HEK293 (cell line): Measurements from ENCODE around the gene FFAR2.
A peak's percentile ranks its signal among the peaks of the same experiment; 100 is the strongest.
"Not testable (repeated sequence)": the region's sequence is repeated elsewhere in the genome, so short reads cannot be mapped to it uniquely, and the experiment has no call there.

ENCODE experiments used
- CTCF ChIA-PET: fragments of 350-600 bp; formaldehyde crosslinking; extraction: SDS; loops from one replicate; lab custom pipeline; 2021; ENCODE audit warnings: antibody characterized with exemption; lab: Yijun Ruan, JAX
- POLR2A ChIA-PET: fragments of 300-600 bp; formaldehyde crosslinking; extraction: SDS; loops from one replicate; lab custom pipeline; 2020; ENCODE audit warnings: antibody characterized with exemption, inconsistent platforms; lab: Yijun Ruan, JAX
- H3K27ac ChIP-seq: fragments of 200-500 bp; sonication (Bioruptor generic); 2 replicates; pipeline ENCODE4 v1.5.1; 2014; ENCODE audit warnings: low read depth, low read length, control low read depth, inconsistent platforms; ENCODE audit errors: extremely low read depth
- H3K36me3 ChIP-seq, 2 experiments: fragments of 200-500 bp in 1 of 2; sonication (Bioruptor generic) in 1 of 2; 1 replicate in 1 of 2; 2 replicates in 1 of 2; pipeline ENCODE4 v1.5.1; 2014 to 2017; ENCODE audit warnings: inconsistent platforms in 2 of 2, low read length in 2 of 2; ENCODE audit not compliant: control insufficient read depth in 2 of 2, insufficient read depth in 1 of 2
- H3K4me1 ChIP-seq: fragments of 200-500 bp; sonication (Bioruptor generic); 2 replicates; pipeline ENCODE4 v1.5.1; 2014; ENCODE audit warnings: mild to moderate bottlenecking, low read length, inconsistent platforms; ENCODE audit not compliant: control insufficient read depth, insufficient read depth
- H3K4me3 ChIP-seq: 2 replicates; pipeline ENCODE4 v1.5.1; 2011; ENCODE audit warnings: low read depth, mild to moderate bottlenecking, control low read depth, low read length, moderate library complexity
- H3K9me3 ChIP-seq: fragments of 200-500 bp; sonication (Bioruptor generic); 2 replicates; pipeline ENCODE4 v1.5.1; 2014; ENCODE audit warnings: low read depth, low read length, inconsistent platforms; ENCODE audit not compliant: control insufficient read depth, insufficient read depth
- REST ChIP-seq: fragments of 450-650 bp; formaldehyde crosslinking; IDR thresholded peaks from 2 replicates; pipeline ENCODE4 v1.5.1; 2016; ENCODE audit warnings: missing biosample characterization, missing genetic modification characterization
- ZBTB11 ChIP-seq: fragments of 450-650 bp; formaldehyde crosslinking; conservative IDR thresholded peaks from 2 replicates; pipeline ENCODE4 v1.5.1; 2016; ENCODE audit warnings: low read depth, missing biosample characterization, missing genetic modification characterization
- ZBTB17 ChIP-seq: fragments of 450-650 bp; formaldehyde crosslinking; IDR thresholded peaks from 2 replicates; pipeline ENCODE4 v1.5.1; 2016; ENCODE audit warnings: missing biosample characterization, missing genetic modification characterization
- ZBTB8A ChIP-seq: fragments of 450-650 bp; formaldehyde crosslinking; IDR thresholded peaks from 2 replicates; pipeline ENCODE4 v1.5.1; 2016; ENCODE audit warnings: missing biosample characterization, missing genetic modification characterization
- ZFP41 ChIP-seq: fragments of 450-650 bp; formaldehyde crosslinking; IDR thresholded peaks from 2 replicates; pipeline ENCODE4 v1.5.1; 2016; ENCODE audit warnings: missing biosample characterization, missing genetic modification characterization, borderline replicate concordance
- ZNF350 ChIP-seq: fragments of 450-650 bp; formaldehyde crosslinking; IDR thresholded peaks from 2 replicates; pipeline ENCODE4 v1.5.0; 2017; ENCODE audit warnings: missing biosample characterization, mild to moderate bottlenecking, missing genetic modification characterization
- ZNF518A ChIP-seq: fragments of 450-650 bp; formaldehyde crosslinking; conservative IDR thresholded peaks from 2 replicates; pipeline ENCODE4 v1.5.1; 2016; ENCODE audit warnings: low read depth, missing biosample characterization, missing genetic modification characterization
- ZNF555 ChIP-seq: fragments of 450-650 bp; formaldehyde crosslinking; conservative IDR thresholded peaks from 2 replicates; pipeline ENCODE4 v1.5.1; 2017; ENCODE audit warnings: missing biosample characterization, mild to moderate bottlenecking, missing genetic modification characterization, inconsistent platforms
- ZNF623 ChIP-seq: fragments of 450-650 bp; formaldehyde crosslinking; IDR thresholded peaks from 2 replicates; pipeline ENCODE4 v1.5.1; 2016; ENCODE audit warnings: missing biosample characterization, missing genetic modification characterization

Gene FFAR2

GRCh38 chr19:35421362-35421761 is 26.7 kb upstream of the FFAR2 start (continued):
- TF ChIP-seq ZNF350 (tag by site-specific recombination), result no peak

GRCh38 chr19:35423406-35423805 is 24.7 kb upstream of the FFAR2 start:
- POLR2A ChIA-PET, H3K27ac ChIP-seq, H3K4me3 ChIP-seq, H3K4me1 ChIP-seq, H3K9me3 ChIP-seq, H3K36me3 ChIP-seq: not testable (repeated sequence)
- CTCF ChIA-PET, result interaction anchor here (0.5 to 1.2 kb wide), 3 partner anchors 11 to 356 kb away, joined by 3 to 7 read pairs (median 4); no protein-coding TSS in a partner anchor
- TF ChIP-seq ZBTB11 (tag by site-specific recombination) (peak; percentile 26; the same call in 1 of the 2 replicates), REST (tag by site-specific recombination) (0 out of 2 replicates have a peak, but pooled peaks have one; percentile 16), ZBTB8A (tag by site-specific recombination) (0 out of 2 replicates have a peak, but pooled peaks have one; percentile 22), ZNF518A (peak; percentile 48; the same call in 1 of the 2 replicates), ZNF623 (peak; percentile 28; the same call in 1 of the 2 replicates), ZNF555 (tag by site-specific recombination) (0 out of 2 replicates have a peak, but pooled peaks have one; percentile 12)

- CTCF ChIA-PET, result interaction anchor here (0.7 kb wide), 1 partner anchor 123 kb away, joined by 3 read pairs; no protein-coding TSS in a partner anchor
- Histone ChIP-seq H3K36me3 (no peaks in the 10 kb centered on the region), H3K4me3 (no peak overlapping the region), H3K9me3 (peaks cover 2% of the 10 kb centered on the region), H3K27ac (no peak overlapping the region), H3K4me1 (peaks cover 5% of the 10 kb centered on the region; the same call in 1 of the 2 replicates)
- no peak for TF ChIP-seq ZFP41 (tag by site-specific recombination)
- peak; percentile 44 for TF ChIP-seq ZBTB17 (tag by site-specific recombination)
- POLR2A ChIA-PET, result interaction anchor here (1.1 kb wide), 1 partner anchor 1103 kb away, joined by 3 read pairs; no protein-coding TSS in a partner anchor
Measured at GRCh38 chr19:35425682-35426081, 22.4 kb upstream of the FFAR2 start.
